Measurements from ENCODE around the gene MYO1F.

MYO1F gene

DNA sequence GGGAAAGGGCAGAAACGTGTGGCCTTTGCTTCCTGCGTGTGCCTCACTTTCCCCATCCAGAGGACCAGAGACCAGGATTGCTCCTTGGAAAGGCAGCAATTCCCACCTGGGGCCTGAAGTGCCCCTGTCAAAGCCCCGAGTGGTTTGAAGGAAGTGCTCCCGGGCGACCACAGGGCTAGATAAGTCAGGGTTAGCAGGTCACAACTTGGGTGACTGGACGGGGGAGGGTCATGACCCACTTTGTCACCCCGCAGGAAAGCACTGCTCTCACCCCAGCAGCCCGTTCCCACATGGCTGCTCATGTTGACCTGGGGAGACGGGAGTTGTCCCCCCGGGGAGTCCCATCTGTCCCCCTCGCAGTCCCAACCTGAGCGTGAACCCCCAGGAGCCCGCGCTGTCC, 75.3 kb downstream of the MYO1F start:
- CTCF ChIA-PET: no interaction called here
- no peak for DNase-seq (ENCODE audit: low spot score)

DNA sequence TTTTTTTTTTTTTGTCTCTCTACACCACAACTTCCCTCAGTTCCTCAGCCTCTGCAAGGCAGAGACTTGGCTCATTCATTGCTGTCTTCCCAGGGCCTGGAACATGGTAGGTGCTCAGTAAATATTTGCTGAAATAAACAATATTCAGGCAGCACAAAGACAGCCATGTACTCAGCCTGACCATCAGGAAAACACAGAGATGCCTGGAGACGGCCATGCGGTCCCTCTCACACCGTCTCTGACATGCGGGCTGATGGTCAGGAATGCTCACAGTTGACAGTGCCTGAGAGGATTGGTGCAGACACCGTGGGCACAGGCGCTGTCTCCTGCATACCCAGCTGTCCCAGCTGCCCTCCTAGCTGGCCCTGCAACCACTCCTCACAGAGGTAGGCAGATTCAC, 75.7 kb downstream of the MYO1F start:
- TF ChIP-seq, protein P1, sequence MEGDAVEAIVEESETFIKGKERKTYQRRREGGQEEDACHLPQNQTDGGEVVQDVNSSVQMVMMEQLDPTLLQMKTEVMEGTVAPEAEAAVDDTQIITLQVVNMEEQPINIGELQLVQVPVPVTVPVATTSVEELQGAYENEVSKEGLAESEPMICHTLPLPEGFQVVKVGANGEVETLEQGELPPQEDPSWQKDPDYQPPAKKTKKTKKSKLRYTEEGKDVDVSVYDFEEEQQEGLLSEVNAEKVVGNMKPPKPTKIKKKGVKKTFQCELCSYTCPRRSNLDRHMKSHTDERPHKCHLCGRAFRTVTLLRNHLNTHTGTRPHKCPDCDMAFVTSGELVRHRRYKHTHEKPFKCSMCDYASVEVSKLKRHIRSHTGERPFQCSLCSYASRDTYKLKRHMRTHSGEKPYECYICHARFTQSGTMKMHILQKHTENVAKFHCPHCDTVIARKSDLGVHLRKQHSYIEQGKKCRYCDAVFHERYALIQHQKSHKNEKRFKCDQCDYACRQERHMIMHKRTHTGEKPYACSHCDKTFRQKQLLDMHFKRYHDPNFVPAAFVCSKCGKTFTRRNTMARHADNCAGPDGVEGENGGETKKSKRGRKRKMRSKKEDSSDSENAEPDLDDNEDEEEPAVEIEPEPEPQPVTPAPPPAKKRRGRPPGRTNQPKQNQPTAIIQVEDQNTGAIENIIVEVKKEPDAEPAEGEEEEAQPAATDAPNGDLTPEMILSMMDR (conservative IDR thresholded peaks at IDR 0.05; ENCODE audit: low read depth): no peak
- POLR2A ChIA-PET (ENCODE audit: low non-redundant PET): no interaction called here
- CTCF ChIA-PET: no interaction called here
- no peak for DNase-seq (ENCODE audit: low spot score)
- no peak overlapping the region for H3K27ac ChIP-seq

More for the DNA sequence above, 75.3 kb downstream of the MYO1F start:
- POLR2A ChIA-PET (ENCODE audit: low non-redundant PET): no interaction called here
- no peak overlapping the region for H3K27ac ChIP-seq
- TF ChIP-seq, protein P1 (conservative IDR thresholded peaks at IDR 0.05; ENCODE audit: low read depth): no peak

DNA sequence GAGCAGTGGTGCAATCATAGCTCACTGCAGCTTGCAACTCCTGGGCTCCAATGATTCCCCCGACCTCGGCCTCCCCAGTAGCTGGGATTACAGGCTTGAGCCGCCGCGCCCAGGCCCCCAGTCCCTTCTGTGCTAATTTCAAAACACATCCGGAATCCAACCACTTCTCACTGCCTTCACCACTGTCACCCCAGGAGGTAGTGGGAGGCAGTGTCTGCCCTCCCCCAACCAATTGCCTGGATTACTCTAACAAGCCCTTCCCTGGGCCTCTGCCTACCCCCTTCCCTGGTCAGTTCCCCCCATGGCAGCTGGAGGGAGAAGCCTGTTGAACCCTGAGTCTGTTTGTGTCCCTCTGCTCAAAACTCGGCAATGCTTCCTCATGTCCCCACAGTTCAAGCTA, 77.1 kb downstream of the MYO1F start:
- POLR2A ChIA-PET (ENCODE audit: low non-redundant PET): no interaction called here
- H3K27ac ChIP-seq: no peak overlapping the region
- CTCF ChIA-PET: no interaction called here
- TF ChIP-seq, protein P1 (conservative IDR thresholded peaks at IDR 0.05; ENCODE audit: low read depth): no peak
- DNase-seq (ENCODE audit: low spot score): no peak

DNA sequence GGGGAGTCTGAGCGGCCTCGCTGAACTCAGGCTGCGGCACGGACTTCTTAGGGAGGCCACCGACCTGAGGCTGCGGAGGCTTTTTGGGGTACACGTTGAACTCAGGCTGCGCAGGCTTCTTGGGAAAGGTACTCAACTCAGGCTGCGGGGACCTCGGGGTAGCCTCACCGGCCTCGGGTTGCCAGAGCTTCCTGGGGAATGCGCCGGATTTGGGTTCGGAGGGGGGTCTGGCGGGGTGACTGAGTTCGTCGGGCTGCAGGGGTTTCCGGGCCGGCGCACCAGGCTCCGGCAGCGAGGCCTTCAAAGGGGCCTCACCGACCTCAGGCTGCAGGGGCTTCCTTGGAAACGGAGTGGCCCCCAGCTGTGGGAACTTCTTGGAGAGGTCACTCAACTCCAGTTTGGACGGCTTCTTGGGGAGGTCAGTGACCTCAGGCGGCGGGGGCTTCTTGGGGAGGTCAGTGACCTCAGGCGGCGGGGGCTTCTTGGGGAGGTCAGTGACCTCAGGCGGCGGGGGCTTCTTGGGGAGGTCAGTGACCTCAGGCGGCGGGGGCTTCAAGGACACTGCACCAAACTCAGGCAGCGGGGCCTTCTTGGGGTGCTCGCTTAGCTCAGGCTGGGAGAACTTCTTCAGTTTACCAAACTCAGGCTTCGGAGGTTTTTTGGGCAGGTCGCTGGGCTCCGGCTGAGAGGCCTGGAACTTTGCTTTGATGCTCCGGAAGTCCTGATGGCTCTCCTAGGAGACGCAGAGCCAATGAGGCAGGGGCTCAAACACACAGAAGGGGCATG, 78.0 kb downstream of the MYO1F start:
- CTCF ChIA-PET: interaction anchor here (0.6 kb wide), 2 partner anchors 32 to 146 kb away, joined by 4 to 5 read pairs; no protein-coding TSS in a partner anchor
- no peak overlapping the region for H3K27ac ChIP-seq
- TF ChIP-seq, protein P1 (conservative IDR thresholded peaks at IDR 0.05; ENCODE audit: low read depth): no peak
- POLR2A ChIA-PET (ENCODE audit: low non-redundant PET): no interaction called here
- DNase-seq (ENCODE audit: low spot score): no peak

DNA sequence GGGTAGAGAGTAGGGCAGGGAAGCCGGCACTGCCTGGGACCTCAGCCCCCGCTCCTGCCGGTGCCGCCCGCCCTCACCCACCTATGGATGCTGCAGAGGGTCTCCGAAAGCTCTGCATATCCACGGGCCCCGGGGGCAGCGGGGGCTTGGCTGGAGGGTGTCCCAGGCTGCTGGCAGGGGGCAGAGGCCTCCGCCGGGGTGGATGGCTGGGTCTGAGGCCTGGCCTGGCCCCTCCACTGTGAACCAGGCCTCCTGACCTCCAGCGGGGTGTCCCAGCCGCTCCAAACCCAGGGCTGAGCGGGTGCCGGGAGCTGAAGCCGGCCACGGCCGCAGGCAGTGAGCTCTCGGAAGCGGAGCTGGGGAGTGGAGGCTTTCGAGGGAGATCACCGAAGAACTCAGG, 78.9 kb downstream of the MYO1F start:
- H3K27ac ChIP-seq: no peak overlapping the region
- ChIA-PET CTCF (no interaction called here), POLR2A (ENCODE audit: low non-redundant PET) (no interaction called here)
- TF ChIP-seq, protein P1 (conservative IDR thresholded peaks at IDR 0.05; ENCODE audit: low read depth): no peak
- DNase-seq (ENCODE audit: low spot score): no peak

DNA sequence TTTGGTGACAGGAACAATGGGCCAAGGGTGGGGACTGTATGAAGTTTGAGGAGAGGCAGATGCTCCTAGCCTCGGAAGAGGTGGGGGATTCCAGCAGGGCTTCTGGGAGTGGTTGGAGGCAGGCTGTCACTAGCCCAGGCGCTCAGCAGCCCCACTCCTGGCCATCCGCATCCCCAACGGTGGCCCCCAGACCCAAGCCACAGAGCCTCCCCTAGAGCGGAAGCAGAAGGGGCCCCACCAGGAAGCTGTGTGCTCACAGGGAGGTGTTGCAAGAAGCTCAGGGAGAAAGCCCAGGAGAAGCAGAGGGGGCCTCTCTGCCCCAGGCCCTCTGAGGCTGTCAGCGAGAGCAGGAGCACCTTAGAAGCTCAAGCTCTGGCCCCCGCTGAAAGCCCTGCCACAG, 83.1 kb downstream of the MYO1F start:
- TF ChIP-seq, protein P1 (conservative IDR thresholded peaks at IDR 0.05; ENCODE audit: low read depth): no peak
- peak overlapping the region; percentile 35 for H3K27ac ChIP-seq
- ChIA-PET CTCF (no interaction called here), POLR2A (ENCODE audit: low non-redundant PET) (no interaction called here)
- DNase-seq (ENCODE audit: low spot score): no peak

Measured in RWPE1 (cell line).